ENCODE results near the gene SH3PXD2A.
A peak's percentile ranks its signal among the peaks of the same experiment; 100 is the strongest.

Gene SH3PXD2A

DNA sequence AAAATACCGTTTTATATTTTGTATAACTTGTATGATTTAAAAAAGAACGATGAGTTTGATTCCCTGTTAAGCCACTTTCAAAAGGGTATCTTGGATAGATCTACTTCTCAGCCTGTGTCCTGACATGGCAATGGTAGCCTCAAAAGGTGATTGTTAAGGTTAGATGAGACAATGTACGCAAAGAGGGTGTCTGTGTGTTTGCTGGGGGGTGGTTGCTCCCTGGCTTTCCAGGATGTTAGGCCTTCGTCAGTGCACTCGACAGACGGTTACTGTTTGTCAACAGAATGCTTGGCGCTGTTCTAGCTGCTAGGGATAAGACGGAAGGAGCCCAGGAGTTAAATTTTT lies 271.5 kb downstream of the SH3PXD2A start:
- ATAC-seq (replicated peaks; ENCODE audit: extremely low read depth, poor library complexity, severe bottlenecking) (peak; percentile 25), DNase-seq (ENCODE audit: low spot score in 2 of 2) (no peak)
- Mint-ChIP-seq H3K27me3 (no peaks in the 10 kb centered on the region), H3K27ac (ENCODE audit: low read depth) (peak overlapping the region; percentile 83), H3K36me3 (ENCODE audit: insufficient read depth) (peaks cover 6% of the 10 kb centered on the region), H3K9me3 (no peaks in the 10 kb centered on the region), H3K4me1 (peaks cover 5% of the 10 kb centered on the region), H3K4me3 (peak overlapping the region; percentile 88)

DNA sequence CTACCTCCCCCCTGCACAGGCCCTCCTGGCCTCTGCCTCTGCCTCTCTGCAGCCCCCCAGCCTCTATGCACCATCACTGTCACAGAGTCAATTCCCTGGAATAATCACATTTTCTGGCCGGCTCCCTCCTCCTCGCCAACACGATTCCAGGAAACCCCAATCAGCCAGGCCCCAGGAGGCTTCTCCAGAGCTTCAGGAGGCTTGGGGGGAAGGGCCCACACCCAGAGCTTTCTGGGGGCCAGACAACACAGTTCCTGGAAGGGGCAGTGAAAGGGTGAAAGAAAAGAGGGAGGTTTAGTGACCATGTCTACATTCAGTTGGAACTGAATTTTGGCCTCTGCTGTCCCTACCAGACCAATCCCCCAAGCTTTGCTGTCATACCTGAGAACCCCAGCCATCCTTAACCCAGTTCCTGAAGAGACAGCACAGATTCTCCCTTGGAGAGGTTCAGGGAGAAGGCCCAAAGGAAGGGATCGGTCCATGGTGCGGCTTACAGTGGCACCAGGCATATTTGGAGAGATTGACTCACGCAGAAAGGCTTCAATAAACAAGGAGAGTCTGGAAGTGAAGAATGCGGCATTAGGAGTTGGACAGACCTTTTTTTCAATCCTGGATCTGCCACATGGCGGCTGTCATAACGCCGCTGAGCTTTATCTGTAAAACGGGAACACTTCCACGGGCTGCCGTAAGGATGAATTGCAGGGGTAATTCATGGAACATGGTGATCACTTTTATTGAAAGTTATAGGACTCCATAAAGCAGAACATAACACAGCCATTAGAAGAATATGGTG lies 272.8 kb downstream of the SH3PXD2A start:
- Mint-ChIP-seq H3K9me3 (no peaks in the 10 kb centered on the region), H3K4me1 (peaks cover 5% of the 10 kb centered on the region), H3K27me3 (no peaks in the 10 kb centered on the region), H3K4me3 (peak overlapping the region; percentile 88), H3K27ac (ENCODE audit: low read depth) (no peak overlapping the region), H3K36me3 (ENCODE audit: insufficient read depth) (peaks cover 6% of the 10 kb centered on the region)
- ATAC-seq (replicated peaks; ENCODE audit: extremely low read depth, poor library complexity, severe bottlenecking) = no peak
- DNase-seq (ENCODE audit: low spot score in 2 of 2) = no peak

DNA sequence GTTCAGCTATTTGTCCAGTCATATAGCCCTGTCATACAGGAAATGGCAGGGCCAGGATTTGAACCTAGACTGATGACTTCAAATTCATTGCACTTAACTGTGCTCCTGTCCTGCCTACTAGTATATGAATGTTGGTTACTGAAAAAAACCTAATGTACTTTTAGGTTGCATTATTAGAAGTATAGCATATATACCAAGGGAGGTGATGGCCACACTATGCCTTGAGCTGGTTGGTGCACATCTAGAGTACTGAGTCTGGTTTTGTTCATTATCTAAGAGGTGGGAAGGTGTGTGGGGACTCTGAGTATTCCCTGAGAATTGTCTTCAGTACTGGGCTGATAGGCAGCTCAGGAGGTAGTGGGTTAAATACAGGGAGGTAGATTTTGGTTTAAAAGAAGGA lies 273.9 kb downstream of the SH3PXD2A start:
- Mint-ChIP-seq H3K27ac (ENCODE audit: low read depth) (no peak overlapping the region), H3K27me3 (no peaks in the 10 kb centered on the region), H3K36me3 (ENCODE audit: insufficient read depth) (peaks cover 6% of the 10 kb centered on the region), H3K9me3 (no peaks in the 10 kb centered on the region), H3K4me1 (peaks cover 5% of the 10 kb centered on the region), H3K4me3 (no peak overlapping the region)
- DNase-seq (ENCODE audit: low spot score in 2 of 2) (no peak), ATAC-seq (replicated peaks; ENCODE audit: extremely low read depth, poor library complexity, severe bottlenecking) (no peak)

DNA sequence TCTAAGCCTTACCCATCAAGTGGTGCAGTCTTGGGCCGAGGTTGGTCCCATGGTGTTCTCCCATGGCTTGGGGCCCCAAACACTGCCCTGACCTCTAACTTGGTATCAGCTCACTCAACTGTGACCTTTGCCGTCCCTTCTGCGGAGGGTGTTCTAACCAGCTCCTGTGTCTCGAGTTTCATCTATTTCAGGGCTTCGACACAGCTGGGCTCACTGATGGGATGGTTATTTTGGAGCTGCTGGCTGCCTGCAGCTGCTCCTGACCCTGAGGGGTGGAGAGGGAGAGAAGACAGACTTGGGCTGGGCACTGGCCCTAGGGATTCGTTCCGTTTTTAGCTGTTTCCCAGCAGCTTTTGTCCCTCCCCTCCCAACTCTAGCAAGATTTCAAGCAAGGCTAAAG lies 274.9 kb downstream of the SH3PXD2A start:
- H3K27me3 Mint-ChIP-seq = no peaks in the 10 kb centered on the region
- ATAC-seq (replicated peaks; ENCODE audit: extremely low read depth, poor library complexity, severe bottlenecking) (no peak), DNase-seq (ENCODE audit: low spot score in 2 of 2) (no peak)
- H3K4me1 Mint-ChIP-seq = peaks cover 5% of the 10 kb centered on the region
- no peak overlapping the region for H3K4me3 Mint-ChIP-seq
- peaks cover 6% of the 10 kb centered on the region for H3K36me3 Mint-ChIP-seq (ENCODE audit: insufficient read depth)
- no peak overlapping the region for H3K27ac Mint-ChIP-seq (ENCODE audit: low read depth)
- no peaks in the 10 kb centered on the region for H3K9me3 Mint-ChIP-seq

- Mint-ChIP-seq H3K27me3 (no peaks in the 10 kb centered on the region), H3K27ac (ENCODE audit: low read depth) (no peak overlapping the region), H3K4me1 (peaks cover 5% of the 10 kb centered on the region), H3K36me3 (ENCODE audit: insufficient read depth) (peaks cover 3% of the 10 kb centered on the region), H3K4me3 (no peak overlapping the region), H3K9me3 (no peaks in the 10 kb centered on the region)
- ATAC-seq (replicated peaks; ENCODE audit: extremely low read depth, poor library complexity, severe bottlenecking) (no peak), DNase-seq (ENCODE audit: low spot score in 2 of 2) (no peak)
These were observed 275.4 kb downstream of the SH3PXD2A start for GRCh38 chr10:103580011-103580410.

DNA sequence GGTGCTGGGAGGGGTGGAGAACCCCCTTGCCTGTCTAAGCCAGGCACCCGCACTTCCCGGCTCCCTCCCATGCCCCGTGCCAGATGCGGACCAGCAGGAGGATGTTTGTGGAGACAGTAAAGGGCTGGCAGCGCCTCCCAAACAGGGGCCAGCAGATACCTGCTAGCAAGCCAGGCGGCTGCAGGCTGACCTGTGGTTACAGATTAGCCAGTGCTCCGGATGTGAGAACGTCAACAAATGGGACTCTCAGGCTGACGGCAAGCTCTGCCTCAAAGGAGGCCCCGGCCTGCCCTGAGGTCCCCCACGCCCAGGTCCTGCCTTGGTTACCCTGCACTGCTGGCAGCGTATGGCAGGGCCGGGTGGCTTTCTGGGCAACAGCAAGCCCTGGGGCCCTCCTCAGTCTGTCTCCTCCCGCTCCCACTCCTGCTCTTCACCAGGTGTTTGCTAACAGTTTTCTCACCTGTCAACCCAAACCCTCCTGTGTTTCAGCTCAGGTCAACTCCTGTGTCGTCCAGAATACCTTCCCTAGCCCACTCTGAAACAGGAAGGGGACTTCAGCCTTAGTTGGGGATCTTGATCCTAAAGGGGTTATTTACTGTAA lies 276.5 kb downstream of the SH3PXD2A start:
- ATAC-seq (replicated peaks; ENCODE audit: extremely low read depth, poor library complexity, severe bottlenecking) (no peak), DNase-seq (ENCODE audit: low spot score in 2 of 2) (no peak)
- H3K4me1 Mint-ChIP-seq = peaks cover 3% of the 10 kb centered on the region
- H3K27ac Mint-ChIP-seq (ENCODE audit: low read depth) = no peak overlapping the region
- peaks cover under 1% of the 10 kb centered on the region for H3K36me3 Mint-ChIP-seq (ENCODE audit: insufficient read depth)
- no peaks in the 10 kb centered on the region for H3K9me3 Mint-ChIP-seq
- no peak overlapping the region for H3K4me3 Mint-ChIP-seq
- H3K27me3 Mint-ChIP-seq = peaks cover 7% of the 10 kb centered on the region

DNA sequence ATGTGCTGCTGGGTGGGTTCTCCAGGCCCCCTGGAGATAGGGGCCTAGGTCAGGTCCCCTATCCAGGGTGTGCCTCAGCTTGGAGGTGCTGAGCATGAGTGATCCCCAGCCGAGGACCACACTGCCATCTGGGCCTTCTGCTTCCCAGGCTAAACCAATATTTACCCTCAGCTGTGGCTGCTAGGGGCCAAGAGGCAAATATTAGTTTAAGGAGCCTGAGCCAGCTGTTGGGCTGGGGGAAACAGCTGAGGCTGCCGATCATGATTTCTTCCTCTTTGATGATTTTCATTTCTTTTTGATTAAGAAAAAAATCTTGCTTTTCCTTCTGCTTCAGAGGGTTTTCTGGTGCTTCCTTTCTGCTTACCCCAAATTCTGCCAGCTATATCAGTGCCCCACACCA lies 278.5 kb downstream of the SH3PXD2A start:
- Mint-ChIP-seq H3K4me3 (no peak overlapping the region), H3K27me3 (peaks cover 13% of the 10 kb centered on the region), H3K36me3 (ENCODE audit: insufficient read depth) (no peaks in the 10 kb centered on the region), H3K27ac (ENCODE audit: low read depth) (no peak overlapping the region), H3K4me1 (no peaks in the 10 kb centered on the region), H3K9me3 (no peaks in the 10 kb centered on the region)
- ATAC-seq (replicated peaks; ENCODE audit: extremely low read depth, poor library complexity, severe bottlenecking) (no peak), DNase-seq (ENCODE audit: low spot score in 2 of 2) (no peak)

DNA sequence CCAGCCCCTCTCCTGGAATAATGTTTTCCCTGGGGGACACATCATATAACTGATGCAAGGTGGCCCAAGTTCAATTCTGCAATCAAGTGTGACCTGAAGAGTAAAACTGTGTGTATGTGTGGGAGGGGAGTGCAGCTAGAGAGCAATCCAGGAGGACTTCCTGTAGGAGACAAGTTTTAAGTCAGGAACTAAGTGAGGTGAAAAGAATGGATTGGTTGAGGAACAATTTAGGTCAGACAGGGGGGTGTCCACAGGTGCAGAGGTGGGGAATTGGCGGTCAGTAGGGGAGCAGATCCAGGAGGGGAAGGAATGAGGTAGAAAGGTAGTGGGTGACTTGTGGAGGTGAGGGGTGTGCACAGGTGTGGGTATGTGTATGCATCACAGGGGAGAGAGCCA lies 279.3 kb downstream of the SH3PXD2A start:
- ATAC-seq (replicated peaks; ENCODE audit: extremely low read depth, poor library complexity, severe bottlenecking) (no peak), DNase-seq (ENCODE audit: low spot score in 2 of 2) (no peak)
- H3K36me3 Mint-ChIP-seq (ENCODE audit: insufficient read depth) = no peaks in the 10 kb centered on the region
- H3K27me3 Mint-ChIP-seq = peaks cover 15% of the 10 kb centered on the region
- H3K27ac Mint-ChIP-seq (ENCODE audit: low read depth) = no peak overlapping the region
- H3K9me3 Mint-ChIP-seq = no peaks in the 10 kb centered on the region
- no peaks in the 10 kb centered on the region for H3K4me1 Mint-ChIP-seq
- H3K4me3 Mint-ChIP-seq = no peak overlapping the region

- Mint-ChIP-seq H3K4me1 (no peaks in the 10 kb centered on the region), H3K4me3 (no peak overlapping the region), H3K27ac (ENCODE audit: low read depth) (no peak overlapping the region), H3K9me3 (no peaks in the 10 kb centered on the region), H3K36me3 (ENCODE audit: insufficient read depth) (no peaks in the 10 kb centered on the region), H3K27me3 (peaks cover 21% of the 10 kb centered on the region)
- no peak for DNase-seq (ENCODE audit: low spot score in 2 of 2)
- no peak for ATAC-seq (replicated peaks; ENCODE audit: extremely low read depth, poor library complexity, severe bottlenecking)
These were observed 279.8 kb downstream of the SH3PXD2A start for GRCh38 chr10:103575416-103576075.

GRCh38 chr10:103574097-103575061 lies 281.0 kb downstream of the SH3PXD2A start:
- H3K4me1 Mint-ChIP-seq = no peaks in the 10 kb centered on the region
- no peaks in the 10 kb centered on the region for H3K9me3 Mint-ChIP-seq
- H3K36me3 Mint-ChIP-seq (ENCODE audit: insufficient read depth) = peaks cover 1% of the 10 kb centered on the region
- no peak for ATAC-seq (replicated peaks; ENCODE audit: extremely low read depth, poor library complexity, severe bottlenecking)
- no peak overlapping the region for H3K4me3 Mint-ChIP-seq
- no peak overlapping the region for H3K27ac Mint-ChIP-seq (ENCODE audit: low read depth)
- DNase-seq (ENCODE audit: low spot score in 2 of 2) = no peak
- peaks cover 32% of the 10 kb centered on the region for H3K27me3 Mint-ChIP-seq

DNA sequence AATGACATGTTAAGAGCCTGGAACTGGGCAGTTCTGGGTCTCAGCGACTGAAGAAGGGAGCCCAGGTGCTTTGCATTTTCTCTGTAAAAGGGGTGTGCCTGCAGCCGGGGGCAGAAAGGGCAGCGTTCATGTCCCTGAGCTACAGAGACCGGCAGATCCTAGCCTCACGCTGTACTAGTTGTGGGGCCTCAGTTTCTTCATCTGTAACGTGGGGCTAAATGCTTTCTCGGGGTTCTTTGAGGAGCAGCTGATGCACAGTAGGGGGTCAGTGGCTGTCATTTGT lies 282.2 kb downstream of the SH3PXD2A start:
- Mint-ChIP-seq H3K9me3 (no peaks in the 10 kb centered on the region), H3K4me1 (no peaks in the 10 kb centered on the region), H3K27me3 (peaks cover 45% of the 10 kb centered on the region)

GRCh38 chr10:103572347-103573204 lies 282.8 kb downstream of the SH3PXD2A start:
- H3K36me3 Mint-ChIP-seq (ENCODE audit: insufficient read depth) = peaks cover 1% of the 10 kb centered on the region
- ATAC-seq (replicated peaks; ENCODE audit: extremely low read depth, poor library complexity, severe bottlenecking) = no peak

More for the DNA sequence above, 282.2 kb downstream of the SH3PXD2A start:
- DNase-seq (ENCODE audit: low spot score in 2 of 2) = no peak
- ATAC-seq (replicated peaks; ENCODE audit: extremely low read depth, poor library complexity, severe bottlenecking) = no peak
- Mint-ChIP-seq H3K27ac (ENCODE audit: low read depth) (no peak overlapping the region), H3K36me3 (ENCODE audit: insufficient read depth) (peaks cover 1% of the 10 kb centered on the region), H3K4me3 (no peak overlapping the region)

More at GRCh38 chr10:103572347-103573204, 282.8 kb downstream of the SH3PXD2A start:
- Mint-ChIP-seq H3K9me3 (no peaks in the 10 kb centered on the region), H3K27ac (ENCODE audit: low read depth) (no peak overlapping the region), H3K4me1 (no peaks in the 10 kb centered on the region), H3K4me3 (no peak overlapping the region), H3K27me3 (peaks cover 45% of the 10 kb centered on the region)
- DNase-seq (ENCODE audit: low spot score in 2 of 2) = no peak
